Karpas-422 (cell line): Measurements from ENCODE around the gene NPPA. TPM values are rescaled to one million over a fixed set of nuclear protein-coding genes. Genes with fewer than 3 reads are reported as not detected.

Source experiments
- DNase-seq: peaks from one replicate; pipeline ENCODE4 v3.0.0-alpha.2; 2015
- H2AFZ ChIP-seq: fragments of 200-600 bp; sonication (generic); 2 replicates; pipeline ENCODE4 v1.6.1; 2014; ENCODE audit warnings: antibody characterized with exemption, low read length, mixed read lengths
- H3K27ac ChIP-seq: fragments of 200-600 bp; sonication (generic); 2 replicates; pipeline ENCODE4 v1.5.1; 2014; ENCODE audit warnings: mild to moderate bottlenecking, low read length, moderate library complexity
- H3K27me3 ChIP-seq: fragments of 200-600 bp; sonication (generic); 2 replicates; pipeline ENCODE4 v1.6.1; 2014; ENCODE audit warnings: low read length, mixed read lengths
- H3K36me3 ChIP-seq: fragments of 200-600 bp; sonication (generic); 2 replicates; pipeline ENCODE4 v1.6.1; 2014; ENCODE audit warnings: low read length, mixed read lengths; ENCODE audit not compliant: insufficient read depth
- H3K4me1 ChIP-seq: fragments of 200-600 bp; sonication (generic); 2 replicates; pipeline ENCODE4 v1.6.1; 2014; ENCODE audit warnings: mild to moderate bottlenecking, low read length, mixed read lengths
- H3K4me2 ChIP-seq: fragments of 200-600 bp; sonication (generic); 2 replicates; pipeline ENCODE4 v1.6.1; 2014; ENCODE audit warnings: low read length, low read depth, mild to moderate bottlenecking; ENCODE audit not compliant: poor library complexity, severe bottlenecking
- H3K4me3 ChIP-seq: fragments of 200-600 bp; sonication (generic); 2 replicates; pipeline ENCODE4 v1.5.1; 2014; ENCODE audit warnings: mild to moderate bottlenecking, antibody characterized with exemption, low read length, mixed read lengths
- H3K79me2 ChIP-seq: fragments of 200-600 bp; sonication (generic); 2 replicates; pipeline ENCODE4 v1.6.1; 2014; ENCODE audit warnings: mild to moderate bottlenecking, low read length, mixed read lengths
- H3K9ac ChIP-seq: fragments of 200-600 bp; sonication (generic); 2 replicates; pipeline ENCODE4 v1.6.0; 2014; ENCODE audit warnings: low read length
- H3K9me2 ChIP-seq: fragments of 200-600 bp; sonication (generic), shearing (Covaris generic); replicated peaks from 2 replicates; pipeline ENCODE4 v1.6.0; 2014; ENCODE audit warnings: mild to moderate bottlenecking, low read length, moderate library complexity; ENCODE audit not compliant: insufficient read depth
- H3K9me3 ChIP-seq: fragments of 300-700, 200-600 bp; sonication (generic); 2 replicates; pipeline ENCODE4 v1.6.1; 2014; ENCODE audit warnings: low read length, mixed read lengths
- H4K20me1 ChIP-seq: fragments of 200-600 bp; sonication (generic); 2 replicates; pipeline ENCODE4 v1.6.1; 2014; ENCODE audit warnings: mild to moderate bottlenecking, antibody characterized with exemption, low read length, low read depth; ENCODE audit not compliant: insufficient read depth
- total RNA-seq: library from RNA; depleted of rRNA; stranded (reverse); fragments of >200 nt; shearing (Covaris generic); gene quantifications from 2 replicates; pipeline ENCODE4 v1.2.3, GENCODE V29; 2014; ENCODE audit warnings: low replicate concordance

The NPPA gene
- total RNA-seq, 1 experiment from 2014 or later: not detected

DNA sequence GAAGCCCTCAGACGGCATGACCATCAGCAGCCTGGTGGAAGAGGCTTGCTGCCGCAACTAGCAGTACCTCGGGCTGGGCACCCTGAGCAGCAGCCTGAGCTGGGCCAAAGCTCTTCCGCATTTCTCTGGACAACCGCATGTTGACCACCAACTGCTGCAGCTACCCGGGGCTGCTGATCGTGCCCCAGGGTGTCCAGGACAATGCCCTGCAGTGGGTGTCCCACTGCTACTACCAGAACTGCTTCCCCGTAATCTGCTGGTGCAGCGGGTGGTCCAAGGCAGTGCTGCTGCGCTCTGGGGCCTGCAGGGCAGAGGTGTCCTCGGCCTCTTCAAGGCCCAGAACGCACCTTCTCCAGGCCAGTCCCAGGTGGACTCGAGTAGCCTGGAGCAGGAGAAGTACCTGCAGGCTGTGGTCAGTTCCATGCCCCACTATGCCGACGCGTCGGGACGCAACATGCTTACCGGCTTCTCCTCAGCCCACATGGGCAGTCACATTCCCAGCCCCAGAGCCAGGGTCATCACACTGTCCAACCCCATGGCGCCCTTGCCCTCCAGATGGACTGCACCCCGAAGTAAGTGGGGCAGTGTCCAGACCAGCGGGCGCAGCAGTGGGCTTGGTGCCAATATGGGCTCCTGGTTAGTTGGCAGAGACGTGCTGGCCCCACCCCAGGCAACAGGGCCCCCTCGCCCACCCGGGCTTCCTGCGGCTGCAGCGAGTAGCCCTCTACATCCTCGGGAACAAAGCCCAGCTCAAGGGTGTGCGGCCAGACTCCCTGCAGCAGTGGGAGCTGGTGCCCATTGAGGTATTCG is 30.7 kb upstream of the NPPA start:
- Histone ChIP-seq H3K79me2 (no peaks in the 10 kb centered on the region), H3K36me3 (no peaks in the 10 kb centered on the region), H3K9ac (no peak overlapping the region), H3K4me1 (peaks cover 8% of the 10 kb centered on the region), H3K9me3 (no peaks in the 10 kb centered on the region), H3K9me2 (no peaks in the 10 kb centered on the region), H3K27ac (no peak overlapping the region), H4K20me1 (no peaks in the 10 kb centered on the region; the same call in 1 of the 2 replicates), H2AFZ (no peak overlapping the region), H3K4me3 (no peak overlapping the region), H3K27me3 (no peaks in the 10 kb centered on the region), H3K4me2 (no peak overlapping the region)
- no peak for DNase-seq

DNA sequence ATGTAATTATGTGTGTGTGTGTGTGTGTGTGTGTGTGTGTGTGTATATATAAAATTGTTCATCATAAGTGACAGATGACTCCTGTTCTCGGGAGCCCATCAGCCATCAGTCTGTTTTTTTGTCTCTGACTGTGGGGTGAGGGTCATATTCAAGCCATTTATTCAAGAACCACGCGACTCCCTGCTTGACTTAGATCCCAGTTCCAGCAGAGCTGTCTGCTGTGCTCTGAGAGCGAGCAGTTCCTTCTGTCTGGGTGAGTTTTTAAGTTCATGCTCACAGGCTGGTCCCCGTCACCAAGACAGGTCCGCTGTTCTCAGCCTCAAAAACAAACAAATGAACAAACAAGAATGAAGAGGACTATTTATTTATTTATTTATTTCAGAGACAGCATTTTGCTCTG is 29.5 kb upstream of the NPPA start:
- no peak for DNase-seq
- Histone ChIP-seq H3K27me3 (no peaks in the 10 kb centered on the region), H3K4me3 (no peak overlapping the region)

GRCh38 chr1:11875094-11875493 is 27.5 kb upstream of the NPPA start:
- Histone ChIP-seq H3K27ac (no peak overlapping the region), H4K20me1 (no peaks in the 10 kb centered on the region; the same call in 1 of the 2 replicates), H3K9me2 (no peaks in the 10 kb centered on the region), H3K4me3 (no peak overlapping the region), H2AFZ (no peak overlapping the region), H3K4me2 (no peak overlapping the region), H3K27me3 (no peaks in the 10 kb centered on the region), H3K9me3 (no peaks in the 10 kb centered on the region), H3K36me3 (no peaks in the 10 kb centered on the region), H3K4me1 (peaks cover 8% of the 10 kb centered on the region), H3K79me2 (no peaks in the 10 kb centered on the region), H3K9ac (no peak overlapping the region)
- DNase-seq: no peak

More for the DNA sequence above, 29.5 kb upstream of the NPPA start:
- H3K9ac ChIP-seq: no peak overlapping the region
- H4K20me1 ChIP-seq: no peaks in the 10 kb centered on the region; the same call in 1 of the 2 replicates
- no peak overlapping the region for H3K4me2 ChIP-seq
- H3K4me1 ChIP-seq: peaks cover 8% of the 10 kb centered on the region
- H3K36me3 ChIP-seq: no peaks in the 10 kb centered on the region
- H2AFZ ChIP-seq: no peak overlapping the region
- H3K9me3 ChIP-seq: no peaks in the 10 kb centered on the region
- H3K27ac ChIP-seq: no peak overlapping the region
- no peaks in the 10 kb centered on the region for H3K79me2 ChIP-seq
- H3K9me2 ChIP-seq: no peaks in the 10 kb centered on the region

- H3K27ac ChIP-seq: no peak overlapping the region
- no peaks in the 10 kb centered on the region for H3K36me3 ChIP-seq
- no peak overlapping the region for H3K4me3 ChIP-seq
- no peaks in the 10 kb centered on the region for H3K79me2 ChIP-seq
- no peak overlapping the region for H3K4me2 ChIP-seq
- no peaks in the 10 kb centered on the region for H3K9me2 ChIP-seq
- no peak for DNase-seq
- no peak overlapping the region for H2AFZ ChIP-seq
- H3K27me3 ChIP-seq: no peaks in the 10 kb centered on the region
- peaks cover 8% of the 10 kb centered on the region for H3K4me1 ChIP-seq
- no peak overlapping the region for H3K9ac ChIP-seq
- H4K20me1 ChIP-seq: no peaks in the 10 kb centered on the region; the same call in 1 of the 2 replicates
- no peaks in the 10 kb centered on the region for H3K9me3 ChIP-seq
Observed at GRCh38 chr1:11874624-11875023, 27.0 kb upstream of the NPPA start.

DNA sequence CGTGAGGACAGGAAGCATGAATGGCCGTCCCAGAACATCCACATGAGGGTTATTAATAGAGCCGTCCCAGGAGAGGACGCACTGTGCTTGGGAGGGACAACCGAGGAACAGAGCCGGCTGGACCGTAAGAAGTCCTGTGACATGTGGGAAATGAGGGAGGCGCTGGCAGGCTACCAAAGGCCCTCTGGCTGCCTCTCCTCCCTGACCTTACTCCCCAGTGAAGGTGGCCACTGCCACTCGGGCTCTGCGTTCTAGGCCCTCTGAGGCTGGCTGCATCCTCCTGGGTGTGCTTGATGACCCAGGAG is 26.6 kb upstream of the NPPA start:
- Histone ChIP-seq H4K20me1 (no peaks in the 10 kb centered on the region; the same call in 1 of the 2 replicates), H3K36me3 (no peaks in the 10 kb centered on the region), H3K4me2 (no peak overlapping the region), H3K9me2 (no peaks in the 10 kb centered on the region), H3K4me3 (no peak overlapping the region), H3K4me1 (peaks cover 8% of the 10 kb centered on the region), H3K27ac (no peak overlapping the region), H2AFZ (no peak overlapping the region), H3K9ac (no peak overlapping the region), H3K27me3 (no peaks in the 10 kb centered on the region), H3K79me2 (no peaks in the 10 kb centered on the region), H3K9me3 (no peaks in the 10 kb centered on the region)
- no peak for DNase-seq

GRCh38 chr1:11873395-11874257 is 26.0 kb upstream of the NPPA start:
- Histone ChIP-seq H3K79me2 (no peaks in the 10 kb centered on the region), H4K20me1 (no peaks in the 10 kb centered on the region; the same call in 1 of the 2 replicates), H2AFZ (no peak overlapping the region), H3K27ac (no peak overlapping the region), H3K4me3 (no peak overlapping the region), H3K36me3 (no peaks in the 10 kb centered on the region), H3K4me2 (no peak overlapping the region), H3K9me3 (no peaks in the 10 kb centered on the region), H3K9ac (no peak overlapping the region), H3K27me3 (no peaks in the 10 kb centered on the region), H3K9me2 (no peaks in the 10 kb centered on the region), H3K4me1 (peaks cover 8% of the 10 kb centered on the region)
- DNase-seq: no peak

- DNase-seq: no peak
- Histone ChIP-seq H2AFZ (no peak overlapping the region), H3K9ac (no peak overlapping the region), H3K9me2 (no peaks in the 10 kb centered on the region), H3K4me3 (no peak overlapping the region), H3K27me3 (no peaks in the 10 kb centered on the region), H3K4me1 (peaks cover 8% of the 10 kb centered on the region), H3K9me3 (no peaks in the 10 kb centered on the region), H3K27ac (no peak overlapping the region), H3K36me3 (no peaks in the 10 kb centered on the region), H3K79me2 (no peaks in the 10 kb centered on the region), H4K20me1 (no peaks in the 10 kb centered on the region; the same call in 1 of the 2 replicates), H3K4me2 (no peak overlapping the region)
Observed at GRCh38 chr1:11872545-11872944, 25.0 kb upstream of the NPPA start.

GRCh38 chr1:11869650-11870207 is 22.1 kb upstream of the NPPA start:
- H3K9me2 ChIP-seq: no peaks in the 10 kb centered on the region
- H3K79me2 ChIP-seq: no peaks in the 10 kb centered on the region
- no peaks in the 10 kb centered on the region; the same call in 1 of the 2 replicates for H4K20me1 ChIP-seq
- H3K36me3 ChIP-seq: no peaks in the 10 kb centered on the region
- no peak overlapping the region for H3K4me3 ChIP-seq
- H3K27ac ChIP-seq: no peak overlapping the region
- H3K4me2 ChIP-seq: no peak overlapping the region
- H3K9ac ChIP-seq: no peak overlapping the region
- H2AFZ ChIP-seq: no peak overlapping the region
- peaks cover 8% of the 10 kb centered on the region for H3K4me1 ChIP-seq
- no peaks in the 10 kb centered on the region for H3K9me3 ChIP-seq
- DNase-seq: no peak
- no peaks in the 10 kb centered on the region for H3K27me3 ChIP-seq
